Activated CD8-positive, alpha-beta memory T cell treated with anti-CD3 and anti-CD28 coated beads for 24 hours (primary cell): ENCODE data around the gene VPS13C.

Experiments
- DNase-seq: peaks from one replicate; pipeline ENCODE4 v3.0.0-alpha.2; 2020

The VPS13C gene

GRCh38 chr15:61917457-61917856 is 142.8 kb downstream of the VPS13C start:
- no peak for DNase-seq

- DNase-seq: no peak
Measured at GRCh38 chr15:61916104-61916503, 144.1 kb downstream of the VPS13C start.

DNA sequence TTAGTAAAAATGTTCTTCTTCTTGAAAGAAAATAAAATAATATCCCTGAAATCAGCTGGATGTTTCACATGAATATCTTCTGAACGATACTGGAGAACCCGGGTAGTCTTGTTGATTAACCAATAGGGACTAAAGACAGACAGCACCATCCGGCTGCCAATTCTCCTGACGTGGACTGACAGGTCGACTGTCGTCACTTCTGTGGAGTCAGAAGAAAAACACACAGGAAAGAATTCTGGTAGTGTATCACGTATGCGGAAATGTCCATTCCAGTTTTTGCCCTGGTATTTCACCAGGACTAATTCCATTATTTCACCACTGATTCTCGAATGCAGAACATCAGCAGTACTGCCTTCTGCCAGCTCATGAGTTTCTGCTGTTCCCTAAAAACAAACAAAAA is 144.6 kb downstream of the VPS13C start:
- no peak for DNase-seq

GRCh38 chr15:61910839-61911369 is 149.3 kb downstream of the VPS13C start:
- DNase-seq: no peak

GRCh38 chr15:61908241-61908640 is 152.0 kb downstream of the VPS13C start:
- no peak for DNase-seq

- DNase-seq: no peak
Measured at GRCh38 chr15:61907753-61908086, 152.5 kb downstream of the VPS13C start.

DNA sequence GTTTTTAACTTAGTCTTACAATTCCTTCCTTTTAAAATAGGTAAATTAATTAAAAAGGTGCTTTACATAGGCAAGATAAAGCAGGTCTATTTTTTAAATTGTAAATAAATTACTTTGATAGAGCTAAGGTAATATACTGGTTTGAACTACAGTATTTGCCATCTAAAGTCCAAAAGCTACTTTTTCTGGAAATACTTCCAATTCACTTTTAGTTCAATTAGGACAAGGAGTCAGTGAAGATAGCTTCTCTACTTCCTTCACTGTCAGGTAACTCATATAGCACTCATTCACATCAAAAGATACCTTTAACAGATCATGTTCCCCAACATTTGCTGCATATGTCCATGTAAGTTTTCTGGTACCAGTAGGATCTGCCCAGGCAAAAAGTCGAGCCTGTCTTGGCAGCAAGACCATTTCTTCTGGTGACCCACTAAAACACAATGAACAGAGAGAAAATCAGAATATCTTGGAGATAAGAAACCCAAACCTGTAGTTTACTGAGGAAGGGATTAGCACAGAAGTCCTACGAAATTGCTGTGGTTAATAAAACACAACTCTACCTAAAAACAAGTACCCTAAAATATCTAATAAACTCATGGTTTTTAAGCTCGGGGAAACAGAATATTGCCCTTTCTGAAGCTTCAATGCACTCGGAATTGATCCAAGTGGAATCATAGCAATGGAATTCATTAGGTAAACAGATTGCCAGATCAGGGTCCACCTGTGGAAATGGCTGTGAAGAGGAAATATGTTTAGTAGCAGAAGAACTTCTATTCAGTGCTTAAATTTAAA is 153.1 kb downstream of the VPS13C start:
- no peak for DNase-seq

DNA sequence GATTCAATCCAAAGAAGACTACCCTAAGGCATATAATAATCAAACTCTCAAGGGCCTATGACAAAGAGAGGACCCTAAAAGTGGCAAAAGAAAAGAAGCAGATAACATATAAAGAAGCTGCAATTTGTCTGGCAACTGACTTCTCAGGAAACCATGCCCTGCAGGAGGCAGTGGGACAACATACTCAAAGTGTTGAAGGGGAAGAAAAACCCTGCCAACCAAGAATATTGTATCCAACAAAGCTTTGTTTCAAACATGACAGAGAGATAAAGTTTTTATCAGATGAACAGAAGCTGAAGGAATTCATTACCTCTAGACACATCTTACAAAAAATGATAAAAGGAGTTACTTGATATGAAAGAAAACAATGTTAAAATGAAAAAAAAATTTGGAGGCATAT is 167.1 kb downstream of the VPS13C start:
- DNase-seq: no peak

- DNase-seq: no peak
Measured at GRCh38 chr15:61892140-61892539, 168.1 kb downstream of the VPS13C start.

DNA sequence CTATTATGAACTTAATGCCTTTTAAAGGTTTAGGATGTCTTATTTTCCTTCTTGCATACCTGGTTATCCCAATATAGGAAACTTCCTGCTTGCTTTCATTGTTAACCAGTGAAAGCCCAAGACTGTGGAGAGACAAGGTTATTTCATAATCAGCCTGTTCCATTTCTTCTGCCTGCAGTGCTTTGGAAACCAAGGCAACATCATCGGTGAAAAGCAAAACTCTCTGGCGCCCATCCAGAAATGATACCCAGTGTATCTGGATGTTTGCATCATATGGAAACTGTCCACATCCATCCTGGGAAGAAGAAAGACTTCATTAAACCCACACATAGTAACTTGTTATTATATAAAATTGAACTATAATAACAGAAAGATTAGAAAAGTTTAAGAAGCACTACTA is 170.1 kb downstream of the VPS13C start:
- DNase-seq: no peak

DNA sequence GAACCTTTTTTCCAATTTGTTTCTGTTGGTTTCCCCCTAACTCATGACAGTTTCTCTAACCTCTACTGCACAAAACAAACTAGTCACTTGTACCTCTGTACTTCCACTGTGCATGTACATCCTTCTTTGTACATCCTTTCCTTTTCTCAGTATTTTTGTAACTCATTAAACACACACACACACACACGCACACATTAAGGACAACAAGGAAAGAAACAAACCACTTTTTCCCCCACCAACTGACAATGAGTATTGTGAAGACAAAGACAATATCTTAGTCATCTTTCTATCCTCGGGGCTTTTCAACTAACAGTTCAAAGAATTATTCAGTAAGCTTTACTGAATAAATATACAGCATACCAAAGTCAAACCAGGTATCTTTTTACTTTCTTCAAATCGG is 170.5 kb downstream of the VPS13C start:
- no peak for DNase-seq

DNA sequence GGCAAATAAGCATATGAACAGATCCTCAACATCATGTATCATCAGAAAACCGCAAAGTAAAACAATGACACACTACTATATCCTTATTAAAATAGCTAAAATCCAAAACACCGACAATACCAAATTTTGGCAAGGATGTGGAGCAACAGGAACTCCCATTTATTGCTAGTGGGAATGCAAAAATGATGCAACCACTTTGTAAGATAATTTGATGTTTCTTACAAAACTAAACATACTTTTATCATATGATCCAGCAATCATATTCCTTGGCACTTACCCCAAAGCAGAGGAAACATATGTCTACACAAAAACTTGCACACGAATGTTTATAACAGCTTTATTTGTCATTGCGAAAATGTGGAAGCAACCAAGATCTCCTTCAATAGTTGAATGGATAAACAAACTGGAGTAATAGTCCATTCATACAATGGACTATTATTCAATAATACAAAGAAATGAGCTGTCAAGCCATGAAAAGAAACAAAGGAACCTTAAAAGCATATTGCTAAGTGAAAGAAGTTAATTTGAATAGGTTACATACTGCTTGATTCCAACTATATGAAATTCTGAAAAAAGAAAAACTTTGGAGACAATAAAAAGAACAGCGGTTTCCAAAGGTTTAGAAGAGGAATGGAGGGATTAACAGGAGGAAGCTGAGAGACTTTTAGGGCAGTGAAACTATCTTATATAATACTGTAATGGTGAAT is 172.0 kb downstream of the VPS13C start:
- no peak for DNase-seq

DNA sequence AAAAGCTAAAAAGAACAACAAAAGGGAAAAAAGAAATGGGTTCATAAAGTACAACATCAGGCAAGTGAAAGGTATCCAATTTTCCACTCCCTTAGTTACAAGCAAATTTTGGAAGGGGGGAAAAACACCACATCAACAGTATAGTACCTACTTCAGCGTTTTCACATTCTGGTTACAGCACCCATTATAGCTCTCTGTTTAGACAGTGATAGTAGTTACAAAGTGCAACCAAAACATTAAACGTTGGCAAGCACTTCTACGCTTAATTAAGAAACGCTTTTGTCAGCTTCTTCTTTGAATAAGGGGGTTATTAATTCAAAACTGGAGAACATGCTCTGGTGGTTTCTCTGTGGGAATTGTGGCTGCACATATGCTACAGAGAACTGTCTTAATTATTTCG is 180.2 kb downstream of the VPS13C start:
- no peak for DNase-seq

DNA sequence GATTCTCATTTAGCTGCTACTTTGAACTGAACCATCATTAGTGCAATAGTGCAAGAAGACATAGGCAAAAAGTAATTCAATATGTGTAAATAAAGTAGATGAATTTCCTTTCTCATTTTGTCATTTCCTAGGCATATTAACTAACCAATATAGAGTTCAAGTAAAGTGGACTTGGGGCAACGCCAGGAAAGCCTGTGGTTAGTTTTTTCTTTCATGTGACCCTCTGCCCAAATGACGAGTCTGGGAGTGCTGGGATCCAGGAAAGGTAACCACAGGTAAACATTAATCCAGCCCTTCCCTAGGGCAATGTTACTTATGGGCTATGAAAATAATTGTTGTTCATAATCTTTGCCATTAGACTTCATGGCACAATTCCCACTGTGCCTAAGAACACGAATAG is 181.0 kb downstream of the VPS13C start:
- DNase-seq: no peak

- DNase-seq: no peak
Measured at GRCh38 chr15:61871926-61872522, 188.2 kb downstream of the VPS13C start.

GRCh38 chr15:61869656-61870055 is 190.6 kb downstream of the VPS13C start:
- DNase-seq: no peak

GRCh38 chr15:61861962-61862361 is 198.3 kb downstream of the VPS13C start:
- DNase-seq: no peak

DNA sequence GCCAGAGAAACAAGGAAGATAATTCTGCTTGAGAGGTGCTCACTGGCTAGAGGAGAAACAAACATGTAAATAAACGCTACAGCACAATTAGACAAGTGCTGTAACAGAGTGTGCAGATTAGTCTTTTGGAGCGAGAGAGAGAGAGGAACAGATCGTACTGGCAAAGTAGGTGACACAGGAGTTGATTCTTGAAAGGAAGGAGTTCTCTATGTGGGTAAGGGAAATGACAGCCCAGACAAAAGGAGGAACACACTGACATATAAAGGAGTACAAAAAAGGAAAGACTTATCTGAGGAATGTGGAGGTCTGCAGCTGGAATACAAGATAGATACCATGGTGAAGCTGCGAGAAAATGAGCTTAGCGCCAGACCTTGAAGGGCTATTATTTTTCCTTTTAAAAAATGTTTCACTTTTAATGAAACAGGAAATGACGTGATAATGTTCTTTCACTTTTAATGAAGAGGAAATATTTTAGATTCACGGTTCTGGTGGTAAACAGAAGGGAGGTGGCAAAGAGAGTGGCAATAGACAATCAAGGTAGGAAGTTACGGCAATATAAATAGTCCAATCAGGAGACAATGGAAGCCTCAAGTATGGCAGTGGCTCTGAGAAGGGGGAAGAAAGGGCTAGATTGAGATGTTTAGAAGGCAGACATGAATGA is 202.9 kb downstream of the VPS13C start:
- no peak for DNase-seq

GRCh38 chr15:61856295-61856694 is 204.0 kb downstream of the VPS13C start:
- no peak for DNase-seq

GRCh38 chr15:61853195-61853594 is 207.1 kb downstream of the VPS13C start:
- DNase-seq: no peak

DNA sequence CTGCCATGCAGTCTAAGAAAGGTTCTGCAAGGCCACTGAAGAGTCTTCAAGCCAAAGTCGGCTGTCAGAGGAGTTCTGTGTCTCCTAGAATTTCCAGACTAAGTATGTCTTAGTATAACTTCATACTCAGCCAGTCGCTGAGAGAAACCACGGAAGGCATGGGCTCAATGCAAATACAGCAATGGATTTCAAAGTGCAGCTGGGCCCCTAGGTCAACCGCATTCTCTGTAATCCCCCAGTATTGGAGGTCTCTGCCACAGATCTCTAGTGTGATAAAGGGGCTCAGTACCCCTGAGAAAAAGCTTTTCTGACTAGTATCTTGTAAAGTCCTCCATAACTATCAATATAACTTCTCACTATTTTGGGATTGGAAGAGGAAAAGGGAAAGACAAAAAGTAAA is 208.3 kb downstream of the VPS13C start:
- DNase-seq: no peak

DNA sequence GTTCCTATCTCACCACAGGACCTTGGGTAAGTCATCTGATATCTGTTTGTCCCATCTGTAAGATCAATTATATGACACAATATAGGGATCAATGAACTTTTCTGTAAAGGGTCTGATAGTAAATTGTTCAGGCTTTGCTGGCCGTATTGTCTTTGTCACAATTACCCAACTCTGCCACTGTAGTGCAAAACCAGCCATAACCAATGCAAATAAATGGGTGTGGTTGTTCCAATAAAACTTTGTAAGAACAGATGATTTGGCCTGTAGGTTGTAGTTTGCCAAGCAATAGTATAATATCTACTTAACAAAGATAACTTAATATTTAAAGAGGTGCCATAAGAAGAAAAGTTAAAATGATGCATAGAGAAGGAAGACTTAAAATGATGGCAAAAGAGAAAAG is 210.8 kb downstream of the VPS13C start:
- no peak for DNase-seq

- no peak for DNase-seq
Measured at GRCh38 chr15:61841466-61841865, 218.8 kb downstream of the VPS13C start.

DNA sequence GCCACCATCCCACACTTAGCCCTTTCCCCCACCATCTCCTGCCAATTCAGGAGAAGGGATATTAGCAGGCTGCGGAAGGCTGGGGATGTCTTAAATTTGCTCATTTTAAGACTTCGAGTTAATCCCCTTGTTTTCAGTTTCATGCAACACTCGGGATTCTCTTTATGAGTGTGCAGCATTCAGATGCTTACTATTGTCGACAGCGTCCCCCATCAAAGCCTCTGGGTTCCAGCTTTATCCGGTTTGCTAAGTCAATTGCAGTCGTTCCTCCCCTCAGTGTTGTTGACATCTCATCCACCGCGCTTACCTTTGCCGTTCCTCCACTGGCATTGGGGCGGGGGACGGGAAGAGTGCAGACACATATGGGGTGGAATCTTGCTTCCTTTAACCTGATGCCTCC is 220.2 kb downstream of the VPS13C start:
- no peak for DNase-seq
